ENCODE results near the gene UAP1L1.

- peak; percentile 71 to 83 (median 75) for TF ChIP-seq CTCF (IDR thresholded peaks at IDR 0.05)
- no peak for TF ChIP-seq EP300 (IDR thresholded peaks at IDR 0.05)
Measured at GRCh38 chr9:137067860-137068538, 9.3 kb upstream of the UAP1L1 start.

Data from esophagus muscularis mucosa (tissue), 3 donors.